ENCODE measurements around the gene ZNF296. TPM values are rescaled to one million over a fixed set of nuclear protein-coding genes. Genes with fewer than 3 reads are reported as not detected.

Gene ZNF296
- total RNA-seq, 6 experiments from 2014 or later: 0.16 to 0.47 (median 0.35) TPM; not detected in 1

DNA sequence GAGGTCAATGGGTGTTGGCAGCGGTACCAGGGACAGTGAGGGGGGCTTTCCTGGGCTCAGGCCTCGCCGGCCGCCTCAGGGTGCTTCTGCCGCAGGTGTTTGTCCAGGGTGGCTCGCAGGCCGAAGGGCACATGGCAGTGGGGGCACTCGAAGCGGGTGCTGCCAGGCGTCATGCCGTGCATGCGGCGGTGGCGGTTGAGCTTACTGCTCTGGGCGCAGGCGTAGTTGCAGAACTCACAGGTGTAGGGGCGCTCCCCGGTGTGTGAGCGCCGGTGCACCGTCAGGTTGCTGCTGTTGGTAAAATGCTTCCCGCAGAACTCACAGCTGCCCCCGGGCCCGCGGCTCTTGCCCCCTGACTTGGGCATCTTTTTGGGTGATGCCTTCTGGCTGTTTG is 4.7 kb downstream of the ZNF296 start:
- no peaks in the 10 kb centered on the region for H3K9me3 ChIP-seq
- ATAC-seq (no peak), DNase-seq (no peak)
- H3K27ac ChIP-seq: no peak overlapping the region
- intact Hi-C loops (cut with DNase I): no loop called here
- H3K36me3 ChIP-seq: peaks cover 4 to 40% (median 24%) of the 10 kb centered on the region in 4 donors
- H3K4me1 ChIP-seq: peaks cover 0 to 6% (median 0%) of the 10 kb centered on the region in 4 donors
- H3K4me3 ChIP-seq: no peak overlapping the region
- no peaks in the 10 kb centered on the region for H3K27me3 ChIP-seq
- WGBS (ENCODE audit: insufficient coverage, low coverage, low lambda C conversion rate, missing lambda C conversion rate): no CpG with 5 or more reads among the region's 25 CpGs
- TF ChIP-seq CTCF (IDR thresholded peaks at IDR 0.05): no peak
- TF ChIP-seq POLR2A (IDR thresholded peaks at IDR 0.05): no peak

DNA sequence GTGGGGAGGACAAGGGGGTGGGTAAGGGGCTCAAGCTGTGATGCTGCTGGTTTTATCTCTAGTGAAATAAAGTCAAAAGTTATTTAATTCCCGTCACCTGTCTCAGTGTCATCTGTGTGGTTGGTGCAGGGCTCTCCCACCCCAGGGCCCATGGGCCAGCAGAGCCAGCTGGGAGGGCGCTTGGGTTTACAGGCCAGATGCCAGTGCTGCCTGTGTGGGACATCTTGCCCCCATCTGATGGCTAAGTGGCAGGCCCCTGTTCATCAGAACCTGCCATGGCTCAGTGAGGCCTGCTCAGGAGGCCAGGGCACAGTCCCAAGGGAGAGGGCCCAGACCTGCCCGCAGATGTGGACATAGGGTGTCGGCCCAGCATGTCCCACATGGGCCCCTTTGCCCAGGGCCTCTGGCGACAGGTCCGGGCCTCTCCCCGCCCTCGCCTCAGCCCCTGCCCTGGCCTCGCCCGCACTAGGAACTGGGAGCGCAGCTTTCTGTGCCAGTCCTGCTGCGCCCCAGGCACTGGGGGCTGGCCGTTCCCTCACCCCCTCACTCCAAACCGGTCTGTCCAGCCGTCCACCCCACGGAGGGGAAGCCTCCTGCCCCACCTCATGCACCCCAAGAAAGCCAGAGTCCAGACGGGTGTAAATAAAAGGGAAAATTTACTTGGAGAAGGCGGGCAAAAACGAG is 5.3 kb downstream of the ZNF296 start:
- intact Hi-C loops (cut with DNase I): no loop called here
- H3K4me1 ChIP-seq: peaks cover 0 to 3% (median 0%) of the 10 kb centered on the region in 4 donors
- TF ChIP-seq POLR2A (IDR thresholded peaks at IDR 0.05): no peak
- TF ChIP-seq CTCF (IDR thresholded peaks at IDR 0.05): no peak

DNA sequence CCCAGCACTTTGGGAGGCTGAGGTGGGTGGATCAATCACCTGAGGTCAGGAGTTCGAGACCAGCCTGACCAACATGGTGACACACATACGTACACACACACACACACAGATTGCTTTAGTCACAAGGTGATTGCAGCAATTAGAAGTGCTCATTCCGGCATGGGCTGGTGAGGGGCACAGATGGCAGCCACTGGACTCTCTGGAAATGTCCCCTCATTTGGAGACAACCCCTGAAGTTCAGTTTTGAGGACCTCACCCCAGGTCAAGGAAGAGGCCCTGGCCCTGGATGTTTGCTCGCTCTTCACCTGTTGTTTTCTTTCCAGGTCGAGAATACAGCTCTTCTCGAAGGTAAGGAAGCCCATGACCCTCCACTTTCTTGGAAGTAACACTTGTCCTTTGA is 6.1 kb downstream of the ZNF296 start:
- H3K27ac ChIP-seq: no peak overlapping the region
- no peaks in the 10 kb centered on the region for H3K4me1 ChIP-seq
- 77% methylated on average over 3 of the region's 6 CpGs for WGBS (ENCODE audit: insufficient coverage, low coverage, low lambda C conversion rate, missing lambda C conversion rate)
- no peaks in the 10 kb centered on the region for H3K9me3 ChIP-seq
- no peaks in the 10 kb centered on the region for H3K27me3 ChIP-seq
- DNase-seq: no peak
- intact Hi-C loops (cut with DNase I): no loop called here
- no peak overlapping the region for H3K4me3 ChIP-seq
- no peak for TF ChIP-seq POLR2A (IDR thresholded peaks at IDR 0.05)
- no peak for TF ChIP-seq CTCF (IDR thresholded peaks at IDR 0.05)
- peaks cover 4 to 52% (median 28%) of the 10 kb centered on the region in 4 donors for H3K36me3 ChIP-seq
- no peak for ATAC-seq

More for the DNA sequence above, 5.3 kb downstream of the ZNF296 start:
- no peak overlapping the region for H3K27ac ChIP-seq
- DNase-seq (no peak), ATAC-seq (no peak)
- H3K27me3 ChIP-seq: no peaks in the 10 kb centered on the region
- 87% methylated on average over 10 of the region's 19 CpGs for WGBS (ENCODE audit: insufficient coverage, low coverage, low lambda C conversion rate, missing lambda C conversion rate)
- no peaks in the 10 kb centered on the region for H3K9me3 ChIP-seq
- peaks cover 4 to 44% (median 26%) of the 10 kb centered on the region in 4 donors for H3K36me3 ChIP-seq
- no peak overlapping the region for H3K4me3 ChIP-seq

GRCh38 chr19:45069056-45069455 is 7.2 kb downstream of the ZNF296 start:
- Histone ChIP-seq H3K9me3 (no peaks in the 10 kb centered on the region), H3K4me1 (no peaks in the 10 kb centered on the region), H3K4me3 (no peak overlapping the region), H3K36me3 (peaks cover 9 to 63% (median 33%) of the 10 kb centered on the region in 4 donors), H3K27me3 (no peaks in the 10 kb centered on the region), H3K27ac (no peak overlapping the region)
- no peak for DNase-seq
- TF ChIP-seq CTCF (IDR thresholded peaks at IDR 0.05): no peak
- WGBS (ENCODE audit: insufficient coverage, low coverage, low lambda C conversion rate, missing lambda C conversion rate): 79% methylated on average over 6 of the region's 13 CpGs
- intact Hi-C loops (cut with DNase I): loop anchor here in 1 of 2 donors (10.0 kb wide), 1 partner anchor 184 kb away; no protein-coding TSS in a partner anchor
- peak; percentile 33 to 64 (median 44) for ATAC-seq
